Measurements from ENCODE around the gene TLNRD1.

- no peak for TF ChIP-seq CTCF (IDR thresholded peaks at IDR 0.05)
- no peak for TF ChIP-seq POLR2A (IDR thresholded peaks at IDR 0.05)
Observed at GRCh38 chr15:80982205-80982604, 18.5 kb upstream of the TLNRD1 start.
